Stomach (tissue), 4 donors: ENCODE measurements around the gene PEX10.

ENCODE experiments used
- EP300 ChIP-seq: sonication (generic); formaldehyde crosslinking; IDR thresholded peaks from one replicate; pipeline ENCODE4 v1.6.1; 2017; ENCODE audit warnings: antibody characterized with exemption
- POLR2A ChIP-seq, 4 donors: fragments of 450-650 bp; IDR thresholded peaks; one replicate each; pipeline ENCODE4 v1.6.1; 2016; ENCODE audit warnings: antibody characterized with exemption in 4 of 4, control low read depth in 2 of 4, mild to moderate bottlenecking in 1 of 4, moderate library complexity in 1 of 4
- POLR2AphosphoS5 ChIP-seq, 3 donors: sonication (generic); formaldehyde crosslinking; IDR thresholded peaks; one replicate each; pipeline ENCODE4 v1.6.1; 2016; ENCODE audit warnings: antibody characterized with exemption in 3 of 3
- TF ChIP-seq, protein P1 (sequence below), 7 experiments: fragments of 450-650 bp in 4 of 7; fragments of 200-600 bp in 3 of 7; sonication (generic) in 3 of 7; IDR thresholded peaks; one replicate each; pipeline ENCODE4 v1.5.1; 2016 to 2019; ENCODE audit warnings: antibody characterized with exemption in 7 of 7, control low read depth in 2 of 7, mild to moderate bottlenecking in 1 of 7

DNA sequence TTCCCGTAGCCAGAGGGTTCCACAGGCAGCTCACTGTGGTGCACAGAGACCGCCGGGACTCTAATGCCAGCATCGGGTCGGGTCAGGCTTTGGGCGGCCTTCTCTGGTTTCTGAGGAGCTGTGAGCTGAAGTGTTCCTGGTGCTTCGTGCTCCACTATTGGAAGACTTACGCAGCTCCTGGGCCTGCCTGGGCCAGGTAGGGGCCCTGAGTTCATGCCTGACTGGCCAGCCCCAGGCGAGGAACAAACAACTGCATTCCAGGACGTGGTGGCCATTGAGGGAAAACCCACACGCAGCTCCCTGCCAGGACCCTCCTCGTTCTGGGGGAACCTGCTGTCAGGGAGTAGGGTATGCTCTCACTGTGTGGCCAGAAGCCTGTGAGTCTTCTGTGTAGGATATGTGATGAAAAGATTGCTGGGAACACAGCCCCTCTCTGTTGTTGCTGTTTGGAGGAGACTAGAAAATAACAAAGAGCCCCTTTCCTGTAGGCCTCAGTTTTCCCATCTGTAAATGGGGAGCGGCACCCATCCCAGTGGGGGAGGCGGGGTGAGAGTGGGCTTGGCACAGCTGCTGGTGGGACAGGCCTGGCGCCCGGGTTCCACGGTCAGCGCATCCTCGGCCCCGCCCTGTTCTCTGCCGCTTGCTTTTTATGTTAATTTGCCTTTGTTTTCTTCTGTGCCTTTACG lies 12.3 kb downstream of the PEX10 start:
- TF ChIP-seq, protein P1, sequence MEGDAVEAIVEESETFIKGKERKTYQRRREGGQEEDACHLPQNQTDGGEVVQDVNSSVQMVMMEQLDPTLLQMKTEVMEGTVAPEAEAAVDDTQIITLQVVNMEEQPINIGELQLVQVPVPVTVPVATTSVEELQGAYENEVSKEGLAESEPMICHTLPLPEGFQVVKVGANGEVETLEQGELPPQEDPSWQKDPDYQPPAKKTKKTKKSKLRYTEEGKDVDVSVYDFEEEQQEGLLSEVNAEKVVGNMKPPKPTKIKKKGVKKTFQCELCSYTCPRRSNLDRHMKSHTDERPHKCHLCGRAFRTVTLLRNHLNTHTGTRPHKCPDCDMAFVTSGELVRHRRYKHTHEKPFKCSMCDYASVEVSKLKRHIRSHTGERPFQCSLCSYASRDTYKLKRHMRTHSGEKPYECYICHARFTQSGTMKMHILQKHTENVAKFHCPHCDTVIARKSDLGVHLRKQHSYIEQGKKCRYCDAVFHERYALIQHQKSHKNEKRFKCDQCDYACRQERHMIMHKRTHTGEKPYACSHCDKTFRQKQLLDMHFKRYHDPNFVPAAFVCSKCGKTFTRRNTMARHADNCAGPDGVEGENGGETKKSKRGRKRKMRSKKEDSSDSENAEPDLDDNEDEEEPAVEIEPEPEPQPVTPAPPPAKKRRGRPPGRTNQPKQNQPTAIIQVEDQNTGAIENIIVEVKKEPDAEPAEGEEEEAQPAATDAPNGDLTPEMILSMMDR (IDR thresholded peaks at IDR 0.05), result no peak
- TF ChIP-seq POLR2AphosphoS5 (IDR thresholded peaks at IDR 0.05) (no peak), POLR2A (IDR thresholded peaks at IDR 0.05) (no peak), EP300 (no peak)
